H1 (cell line): ENCODE measurements around the gene PLOD1. TPM values are rescaled to one million over a fixed set of nuclear protein-coding genes. Genes with fewer than 3 reads are reported as not detected.

Source experiments
- BACH1 ChIP-seq: IDR thresholded peaks from 2 replicates; pipeline ENCODE4 v1.6.1; 2012; ENCODE audit warnings: low read length, improper control_type of control experiment
- BCL11A ChIP-seq, 2 experiments: IDR thresholded peaks; one replicate each; pipeline ENCODE4 v1.6.1; 2011; ENCODE audit warnings: low read depth in 2 of 2, low read length in 2 of 2, mild to moderate bottlenecking in 2 of 2
- RNF2 ChIP-seq: fragments of 200-900, 300-1000 bp; sonication (generic); IDR thresholded peaks from 2 replicates; pipeline ENCODE4 v1.7.1; 2016; ENCODE audit warnings: borderline replicate concordance, low read depth, mild to moderate bottlenecking, antibody characterized with exemption, low read length; ENCODE audit not compliant: poor library complexity, severe bottlenecking; ENCODE audit errors: missing control alignments
- polyA plus RNA-seq, 7 experiments: library from polyadenylated mRNA; depleted of rRNA in 3 of 7; stranded (reverse) in 5 of 7; unstranded in 2 of 7; fragments of >200 nt in 5 of 7; fragments of 200-250 nt in 2 of 7; gene quantifications; 1 replicate in 5 of 7; 2 replicates in 1 of 7; 4 replicates in 1 of 7; pipeline versions ENCODE4 v1.2.1 to v1.2.3, GENCODE V29; 2011 to 2013; ENCODE audit warnings: missing spikeins in 2 of 7, mixed read lengths in 2 of 7
- total RNA-seq: library from RNA; stranded (reverse); fragmentation: NEBNext Ultra II Directional; extraction: Animal tissue kit (Norgen Biotek cat#: 25700); gene quantifications from 2 replicates; pipeline ENCODE4 v1.2.1, GENCODE V29; 2021

Gene PLOD1
- total and polyA plus RNA-seq, 2 of the 8 experiments (the other 6 are each of a cell fraction or from before 2014, with no cell fraction given), result 44.9 to 51.8 TPM

- no peak for TF ChIP-seq RNF2
- no peak for TF ChIP-seq BACH1
- no peak for TF ChIP-seq BCL11A (IDR thresholded peaks at IDR 0.05; ENCODE audit: low read depth in 2 of 2, low read length in 2 of 2)
Observed at GRCh38 chr1:11957897-11958296, 23.4 kb downstream of the PLOD1 start (continued).
